Psoas muscle (tissue), 8 donors: ENCODE data around the gene DSC3. TPM values are rescaled to one million over a fixed set of nuclear protein-coding genes. Genes with fewer than 3 reads are reported as not detected.

ENCODE experiments used
- ATAC-seq, 4 donors: fragments of 200-7000 bp; cut with Tn5 transposase; one replicate each; pipeline ENCODE4 v1.9.1; 2020; ENCODE audit warnings: moderate library complexity in 3 of 4, mild to moderate bottlenecking in 2 of 4
- DNase-seq, 2 donors: peaks; one replicate each; pipeline ENCODE4 v3.0.0-alpha.2; 2020
- H3K27ac ChIP-seq: fragments of 200-600 bp; one replicate; pipeline ENCODE4 v1.8.0; 2022
- H3K27me3 ChIP-seq, 3 donors: fragments of 200-600 bp in 1 of 3; one replicate each; pipeline versions ENCODE4 v1.6.1 to v1.8.0; 2013 to 2022; ENCODE audit warnings: low read length in 2 of 3, mild to moderate bottlenecking in 2 of 3, moderate library complexity in 1 of 3; ENCODE audit not compliant: insufficient read depth in 3 of 3
- H3K36me3 ChIP-seq, 2 donors: fragments of 200-600 bp in 1 of 2; one replicate each; pipeline versions ENCODE4 v1.6.1 to v1.8.0; 2013 to 2022; ENCODE audit warnings: low read depth in 1 of 2, mild to moderate bottlenecking in 1 of 2, moderate library complexity in 1 of 2; ENCODE audit not compliant: insufficient read depth in 1 of 2
- H3K4me1 ChIP-seq: fragments of 200-600 bp; one replicate; pipeline ENCODE4 v1.8.0; 2022
- H3K4me3 ChIP-seq: fragments of 200-600 bp; one replicate; pipeline ENCODE4 v1.8.0; 2022; ENCODE audit warnings: mild to moderate bottlenecking
- H3K9me3 ChIP-seq: fragments of 200-600 bp; one replicate; pipeline ENCODE4 v1.8.0; 2022
- CTCF ChIP-seq: fragments of 200-600 bp; IDR thresholded peaks from one replicate; pipeline ENCODE4 v1.8.0; 2022; ENCODE audit warnings: antibody characterized with exemption
- intact Hi-C, 2 donors: fragments of 100-400 bp; cut with DNase I; formaldehyde crosslinking; loops; one replicate each; pipeline versions ENCODE4 v1.11.0 to v1.14.2; 2022
- polyA plus RNA-seq, 3 donors: library from polyadenylated mRNA; stranded (reverse); fragments of 200-250 nt; gene quantifications; one replicate each; pipeline ENCODE4 v1.2.3, GENCODE V29; 2013
- total RNA-seq, 4 donors: library from RNA; stranded (reverse); fragmentation: NEBNext Ultra II Directional in 2 of 4; extraction: Animal tissue kit (Norgen Biotek cat#: 25700) in 2 of 4; gene quantifications; one replicate each; pipeline versions ENCODE4 v1.2.1 to v1.2.4, GENCODE V29; 2021 to 2023
- donor health status: healthy with polysubstance abuse.
- donor health status: DM: no; HTN: no; CAD: no; lungs with moderate emphysema.
- donor health status: Bipolar disorder and iron deficiency.
- donor health status: healthy.
- donor health status: DM: yes; HTN: yes; CAD: no.
- donor health status: DM: no; HTN: no; CAD: no.
- donor health status: DM: no; HTN: no; CAD: no.
- donor health status: DM: yes; HTN: yes; CAD: no.

The DSC3 gene
- total and polyA plus RNA-seq, 7 donors: under 0.01 to 0.10 (median 0.06) TPM; not detected in 2

- ATAC-seq (no peak), DNase-seq (no peak)
- Histone ChIP-seq H3K36me3 (no peaks in the 10 kb centered on the region), H3K4me1 (no peaks in the 10 kb centered on the region), H3K4me3 (no peak overlapping the region), H3K27me3 (no peaks in the 10 kb centered on the region), H3K9me3 (peaks cover 6% of the 10 kb centered on the region), H3K27ac (no peak overlapping the region)
- intact Hi-C loops: no loop called here
- TF ChIP-seq CTCF: no peak
These were observed 101.5 kb downstream of the DSC3 start for GRCh38 chr18:30940952-30941539.

Other genes starting within 250 kb of the DSC3 start
- 1 to 10 TPM in 2 of 4 donors, under 1 TPM in 2; 0.66 to 2.4 (median 0.99) TPM for gene DSC2, start 59.7 kb upstream of the DSC3 start, total RNA-seq
- under 1 TPM; 0.11 to 0.21 (median 0.18) TPM for gene DSC2, start 59.7 kb upstream of the DSC3 start, polyA plus RNA-seq
- gene DSC1, start 120.1 kb upstream of the DSC3 start, total RNA-seq: not detected
- not detected for gene DSC1, start 120.1 kb upstream of the DSC3 start, polyA plus RNA-seq